Activated CD8-positive, alpha-beta memory T cell treated with anti-CD3 and anti-CD28 coated beads, Interleukin-2, amount 50 U/mL, for 4 hours (primary cell): ENCODE measurements around the gene WLS.
"Not testable (repeated sequence)": the region's sequence is repeated elsewhere in the genome, so short reads cannot be mapped to it uniquely, and the experiment has no call there.

ENCODE experiments used
- DNase-seq: peaks from one replicate; pipeline ENCODE4 v3.0.0-alpha.2; 2020

WLS gene

DNA sequence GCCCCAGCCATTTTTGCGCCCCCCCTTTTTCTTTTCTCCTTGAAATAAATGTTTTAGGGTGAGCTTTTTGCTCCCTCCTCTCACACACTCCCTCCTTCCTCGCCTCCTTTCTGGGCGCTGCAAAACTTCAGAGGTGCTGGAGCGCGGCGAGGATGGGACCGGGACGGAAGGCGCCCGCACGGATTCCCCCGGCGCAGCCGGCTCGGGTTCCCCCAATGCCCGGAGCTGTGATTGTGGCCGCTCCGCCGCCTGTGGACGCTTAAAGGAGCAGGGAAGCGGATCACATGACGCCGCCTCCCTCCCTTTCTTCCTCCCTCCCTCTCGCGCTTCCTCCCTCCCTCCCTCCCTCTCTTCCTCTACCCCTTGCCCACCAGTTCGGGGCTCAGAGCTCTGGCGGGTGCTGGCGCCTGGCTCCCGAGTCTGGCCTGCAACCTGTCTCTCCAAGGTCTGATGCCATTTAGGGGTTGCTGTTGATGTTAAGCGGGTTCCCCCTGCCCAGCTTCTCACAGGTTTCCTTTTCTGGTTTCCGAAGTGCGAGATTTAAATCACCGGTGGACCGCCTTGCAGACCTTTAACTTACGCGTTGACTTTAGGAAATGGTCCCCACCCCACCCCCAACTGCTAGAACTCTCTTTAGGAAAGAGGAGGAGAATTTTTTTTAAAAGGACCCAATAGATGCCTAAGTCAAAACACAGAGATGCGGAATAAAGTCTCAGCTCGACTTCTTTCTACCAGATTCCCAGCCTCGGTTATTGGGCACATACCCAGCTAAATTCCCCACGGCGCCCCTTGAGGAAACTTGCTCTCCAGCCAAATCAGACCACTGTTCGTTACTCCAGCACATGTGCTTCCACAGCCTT lies at the start of gene WLS:
TSS of gene WLS (minus strand) at position 235 of the 860 bp plus-strand sequence. CDS start at position 11, 224 bp downstream.
- DNase-seq, result no peak

DNA sequence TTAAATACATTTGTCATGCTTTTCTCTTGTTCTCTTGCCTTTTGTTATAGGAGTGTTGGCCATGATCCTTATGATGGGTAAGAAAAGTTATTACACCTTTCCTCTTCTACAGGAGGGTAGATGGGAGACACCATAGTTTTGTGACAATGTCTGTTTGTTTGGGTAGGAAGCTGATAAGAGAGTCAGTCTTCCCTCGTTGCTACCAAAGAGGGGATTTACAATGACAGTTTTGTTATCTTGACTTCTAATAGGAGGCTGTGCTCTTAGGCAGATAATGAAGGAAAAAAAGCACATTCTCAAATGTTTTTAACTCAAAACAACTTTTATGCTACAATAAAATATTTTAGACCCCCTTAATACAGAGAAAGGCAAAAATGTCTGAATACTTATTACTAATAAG lies 48.0 kb upstream of the WLS start:
- DNase-seq, result no peak

DNA sequence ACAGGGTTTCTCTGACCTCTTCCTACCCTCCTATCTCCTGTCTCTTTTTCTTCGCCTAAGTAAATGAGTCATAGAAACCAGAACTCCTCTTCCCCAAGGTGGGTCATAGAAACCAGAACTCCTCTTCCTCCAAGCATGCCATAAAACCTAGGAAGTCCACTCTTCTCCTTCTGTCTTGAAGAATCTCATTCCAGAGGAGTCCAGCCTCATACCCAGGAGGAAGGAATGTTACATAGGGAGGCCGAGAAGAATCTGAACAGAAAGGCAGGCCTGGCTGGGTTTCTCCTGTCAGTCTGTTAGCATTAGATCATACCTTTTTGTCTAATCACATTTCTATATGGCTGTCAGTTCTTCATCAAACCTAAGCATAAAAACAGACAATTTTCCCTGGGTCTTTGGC lies 47.5 kb upstream of the WLS start:
- no peak for DNase-seq

DNA sequence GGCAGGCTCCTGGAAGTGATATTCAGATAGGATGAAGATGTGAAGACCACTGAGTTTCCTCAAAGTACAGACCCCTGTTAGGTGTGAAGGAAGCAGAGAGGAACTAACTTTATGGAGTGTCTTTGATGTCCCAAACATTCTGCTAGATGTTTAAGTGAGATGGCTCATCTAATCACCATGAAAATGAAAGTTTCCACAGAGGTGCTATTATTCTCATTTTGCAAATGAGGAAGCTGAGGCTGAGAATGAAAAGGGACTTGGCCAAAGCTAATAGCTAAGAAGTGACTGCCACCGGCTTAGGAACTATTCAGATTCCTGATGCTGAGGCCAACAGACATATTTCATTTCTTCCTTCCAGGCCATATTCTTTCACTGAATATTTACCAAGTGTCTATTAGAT lies 45.9 kb upstream of the WLS start:
- no peak for DNase-seq

DNA sequence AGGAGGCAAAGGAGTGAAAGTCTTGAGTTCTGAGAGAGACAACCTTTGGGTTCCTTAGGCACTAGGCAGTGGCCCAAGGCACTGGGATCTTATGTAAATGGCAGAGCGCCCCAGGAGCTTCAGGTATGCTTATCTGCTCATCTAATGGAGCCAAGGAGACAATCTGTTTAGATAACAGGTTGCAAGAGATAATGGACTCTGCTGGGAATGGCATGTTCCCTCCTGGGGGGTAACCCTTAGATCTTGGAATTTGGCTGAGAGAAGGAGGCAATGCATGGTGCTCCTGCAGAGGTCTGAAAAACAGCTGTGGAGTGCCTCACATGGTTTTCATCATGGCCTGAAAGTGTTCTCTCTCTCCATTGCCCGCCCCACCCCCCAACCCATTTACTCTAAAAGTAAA lies 44.1 kb upstream of the WLS start:
- DNase-seq, result no peak

DNA sequence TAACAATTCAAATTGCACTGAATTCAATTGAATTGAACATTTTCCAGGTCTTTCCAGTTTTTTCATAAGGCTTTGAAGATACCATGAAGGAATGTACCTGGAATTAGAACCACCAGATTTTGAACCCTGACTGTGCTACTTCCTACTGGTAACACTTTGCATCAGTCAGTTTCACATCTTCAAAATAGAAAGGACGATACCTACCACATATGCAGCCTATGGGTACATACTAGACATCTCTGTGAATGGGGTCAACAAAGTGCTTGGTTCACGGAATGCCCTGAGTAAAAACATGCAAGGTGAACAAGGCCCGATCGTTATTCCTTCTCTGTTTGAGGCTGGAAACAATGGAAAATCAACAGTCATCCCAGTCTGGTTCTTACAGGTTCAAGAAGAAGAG lies 41.2 kb upstream of the WLS start:
- no peak for DNase-seq

DNA sequence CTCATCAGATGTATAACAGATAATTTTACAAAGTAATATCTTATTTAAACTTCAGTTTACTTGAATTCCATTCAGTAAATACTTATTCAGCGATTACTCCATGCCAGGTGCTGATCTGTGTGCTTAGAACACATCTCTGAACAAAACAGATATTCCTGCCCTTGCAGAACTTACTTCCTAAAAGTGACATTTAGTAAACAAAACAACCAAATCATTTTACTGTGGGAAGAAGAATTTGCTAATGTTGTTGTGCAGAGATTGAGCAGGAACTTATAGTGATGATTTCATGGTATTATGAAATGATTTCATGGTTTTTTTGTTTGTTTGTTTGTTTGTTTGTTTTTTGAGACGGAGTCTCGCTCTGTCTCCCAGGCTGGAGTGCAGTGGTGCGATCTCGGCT lies 39.3 kb upstream of the WLS start:
- no peak for DNase-seq

DNA sequence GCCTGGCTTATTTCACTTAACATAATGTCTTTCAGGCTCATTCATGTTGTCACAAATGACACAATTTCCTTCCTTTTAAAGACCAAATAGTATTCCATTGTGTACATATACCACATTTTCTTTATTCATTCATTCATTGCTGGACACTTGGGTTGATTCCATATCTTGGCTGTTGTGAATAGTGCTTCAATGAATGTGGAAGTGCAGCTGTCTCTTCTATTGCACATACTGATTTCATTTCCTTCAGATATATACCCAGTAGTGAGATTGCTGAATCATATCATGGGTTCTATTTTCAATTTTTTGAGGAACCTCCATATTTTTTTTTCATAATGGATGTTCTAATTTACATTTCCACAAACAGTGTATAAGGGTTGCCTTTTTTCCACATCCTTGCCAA lies 38.6 kb upstream of the WLS start:
- no peak for DNase-seq

DNA sequence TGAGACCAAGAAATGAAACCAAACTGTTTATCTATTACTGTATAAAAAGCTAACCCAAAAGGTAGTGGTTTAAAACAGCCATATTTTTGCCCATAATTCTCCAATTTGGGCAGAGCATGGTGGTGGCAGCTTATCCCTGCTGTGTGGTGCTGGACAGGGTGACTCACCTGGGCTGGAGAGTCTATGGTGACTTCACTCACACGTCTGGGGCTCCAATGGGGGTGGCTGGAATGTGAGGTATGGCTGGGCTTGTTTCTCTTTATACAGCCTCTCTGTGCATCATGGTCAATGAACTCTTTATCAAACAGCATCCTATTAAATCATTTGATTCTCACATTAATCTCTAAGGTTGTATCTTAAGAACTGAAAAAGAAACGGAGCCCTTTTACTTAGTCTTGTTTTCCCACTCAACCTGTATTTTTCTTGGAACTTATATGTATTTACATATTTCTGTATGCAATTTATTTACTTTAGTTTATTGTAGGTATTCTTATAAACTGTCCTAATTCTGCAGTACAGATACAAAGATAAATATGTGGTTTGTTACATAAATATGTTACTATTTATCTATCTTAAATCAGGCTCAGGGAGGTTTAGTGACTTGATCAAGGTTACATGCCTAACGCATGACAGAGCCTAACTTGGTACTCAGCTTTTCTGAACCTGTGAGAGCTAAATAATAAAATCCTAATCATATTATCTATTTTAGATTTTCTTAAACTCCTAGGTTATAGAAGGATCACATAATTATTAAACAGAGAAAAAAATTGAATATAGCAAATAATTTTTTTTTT lies 37.5 kb upstream of the WLS start:
- no peak for DNase-seq

DNA sequence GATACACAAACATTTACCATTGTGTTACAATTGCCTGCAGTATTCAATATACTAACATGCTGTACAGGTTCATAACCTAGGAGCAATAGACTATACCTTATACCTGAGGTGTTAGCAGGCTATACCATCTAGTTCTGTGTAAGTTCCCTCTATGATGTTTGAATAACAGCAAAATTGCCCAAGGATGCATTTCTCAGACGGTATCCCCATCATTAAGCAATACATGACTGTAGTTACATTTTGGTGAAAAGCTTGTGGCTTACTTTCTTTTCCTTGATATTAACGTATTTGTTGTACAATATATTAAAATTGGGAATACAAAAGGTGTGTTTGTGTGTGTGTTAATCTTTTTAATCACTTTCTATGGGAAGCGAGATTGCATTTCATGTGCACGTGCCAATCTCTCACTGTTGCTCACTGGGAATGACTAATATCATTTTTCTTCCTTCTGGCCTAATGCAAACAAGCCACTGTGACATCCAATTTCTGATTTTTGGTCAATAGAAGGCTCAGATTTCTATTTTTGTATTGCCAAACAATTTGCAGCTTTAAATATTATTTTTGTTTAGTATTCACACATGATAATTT lies 36.7 kb upstream of the WLS start:
- DNase-seq, result no peak

DNA sequence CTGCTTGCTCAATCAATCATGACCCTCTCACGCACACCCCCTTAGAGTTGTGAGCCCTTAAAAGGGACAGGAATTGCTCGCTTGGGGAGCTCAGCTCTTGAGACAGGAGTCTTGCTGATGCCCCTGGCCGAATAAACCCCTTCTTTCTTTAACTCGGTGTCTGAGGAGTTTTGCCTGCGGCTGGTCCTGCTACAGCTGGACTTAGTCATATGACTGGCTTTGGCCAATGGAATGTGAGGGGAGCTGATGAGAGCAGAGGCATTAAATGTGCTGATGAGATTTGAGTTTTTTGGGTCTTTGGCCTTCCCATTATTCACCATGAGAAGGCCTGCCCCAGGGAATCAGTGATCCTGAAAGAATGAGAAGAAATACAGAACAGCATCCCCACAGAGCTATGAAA lies 24.5 kb upstream of the WLS start:
- DNase-seq, result not testable (repeated sequence)

DNA sequence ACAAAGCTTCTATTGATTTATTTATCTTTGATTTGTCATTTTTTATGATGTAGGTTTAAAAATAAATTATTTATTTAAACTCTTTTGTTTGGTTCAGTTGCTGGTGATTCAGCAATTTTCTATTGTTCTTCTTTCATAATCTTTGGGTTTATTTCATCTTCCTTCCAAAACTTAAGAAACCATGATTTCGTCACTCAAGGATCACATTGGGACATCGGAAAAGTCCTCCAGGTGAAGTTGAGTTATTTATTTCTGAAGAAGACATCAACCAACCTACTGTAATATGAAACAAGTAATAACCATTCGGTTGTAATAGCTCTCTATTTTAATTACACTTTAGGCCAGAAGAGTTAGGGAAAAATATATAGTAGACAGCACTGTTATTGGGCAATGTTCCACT lies 23.0 kb upstream of the WLS start:
- DNase-seq, result no peak

DNA sequence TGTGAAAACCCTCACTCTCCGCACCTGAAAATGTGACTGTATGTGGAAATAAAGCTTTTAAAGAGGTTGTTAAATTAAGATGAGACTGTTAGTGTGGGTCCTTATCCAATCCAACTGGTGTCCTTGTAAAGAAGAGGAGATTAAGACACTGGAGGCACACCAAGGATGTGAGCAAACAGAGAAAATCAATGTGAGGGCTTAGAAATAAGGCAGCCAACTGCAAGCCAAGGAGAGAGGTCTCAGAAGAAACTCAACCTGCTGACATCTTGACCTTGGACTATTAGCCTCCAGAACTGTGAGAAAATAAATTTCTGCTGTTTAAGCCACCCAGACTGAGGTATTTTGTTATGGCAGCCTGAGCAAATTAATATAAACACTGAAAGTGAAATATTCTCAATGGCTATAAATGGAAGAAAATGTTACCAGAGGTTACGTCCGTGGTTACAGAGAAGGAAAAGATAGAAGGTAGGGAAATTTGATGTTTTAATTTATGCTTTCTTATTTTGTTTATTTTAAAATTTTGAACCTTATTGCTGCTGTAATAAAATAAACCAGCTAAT lies 22.4 kb upstream of the WLS start:
- no peak for DNase-seq

DNA sequence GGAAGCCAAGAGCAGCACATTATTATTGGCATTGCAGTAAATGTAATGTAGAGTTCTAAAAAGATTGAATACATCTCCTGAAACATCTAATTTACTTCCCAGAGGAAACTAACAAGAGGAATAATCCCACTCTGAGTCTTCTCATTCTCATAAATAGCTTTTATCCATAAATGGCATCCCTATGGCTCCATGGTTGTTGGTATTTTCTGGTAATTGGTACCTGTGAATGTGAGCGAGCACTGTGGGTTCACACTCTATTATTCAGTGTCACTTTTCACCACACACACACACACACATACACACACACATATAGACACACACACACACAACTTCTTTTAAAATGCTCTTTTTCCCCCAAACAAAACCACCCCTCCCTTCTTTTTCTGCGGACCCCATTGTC lies 4.7 kb upstream of the WLS start:
- DNase-seq, result no peak

DNA sequence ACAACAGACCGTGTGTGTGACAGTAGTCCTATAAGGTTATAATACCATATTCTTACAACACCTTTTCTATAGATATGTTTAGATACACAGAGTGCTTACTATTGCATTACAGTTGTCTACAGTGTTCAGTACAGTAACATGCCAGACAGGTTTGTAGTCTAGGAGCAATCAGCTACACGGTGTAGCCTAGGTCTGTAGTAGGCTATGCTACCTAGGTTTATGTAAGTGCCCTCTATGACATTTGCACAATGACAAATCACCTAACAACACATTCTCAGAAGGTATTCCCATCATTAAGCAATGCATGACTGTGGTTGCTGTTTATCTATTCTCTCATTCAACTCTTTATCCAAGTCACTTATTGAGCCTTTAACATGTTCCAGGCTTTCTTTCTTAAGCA lies 1.8 kb upstream of the WLS start:
- DNase-seq, result no peak

DNA sequence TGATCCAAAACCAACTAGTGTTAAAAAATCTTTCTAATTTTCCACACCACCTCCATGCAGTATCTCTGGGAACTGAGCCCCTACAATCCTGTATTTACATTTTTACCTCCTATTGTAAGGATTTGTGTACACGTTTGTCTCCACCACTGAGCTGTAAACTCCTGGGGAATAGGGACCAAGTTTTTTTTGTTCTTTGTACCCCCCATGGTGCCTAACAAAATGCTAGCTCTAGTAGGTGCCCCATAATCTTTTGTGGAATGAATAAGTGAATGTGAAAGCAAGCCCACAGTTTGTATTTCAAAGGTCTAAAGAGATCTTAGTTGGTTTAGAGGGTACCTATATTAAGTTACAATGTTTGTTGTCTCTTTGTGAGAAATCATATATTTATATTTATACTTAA lies 879 bp upstream of the WLS start:
- no peak for DNase-seq

DNA sequence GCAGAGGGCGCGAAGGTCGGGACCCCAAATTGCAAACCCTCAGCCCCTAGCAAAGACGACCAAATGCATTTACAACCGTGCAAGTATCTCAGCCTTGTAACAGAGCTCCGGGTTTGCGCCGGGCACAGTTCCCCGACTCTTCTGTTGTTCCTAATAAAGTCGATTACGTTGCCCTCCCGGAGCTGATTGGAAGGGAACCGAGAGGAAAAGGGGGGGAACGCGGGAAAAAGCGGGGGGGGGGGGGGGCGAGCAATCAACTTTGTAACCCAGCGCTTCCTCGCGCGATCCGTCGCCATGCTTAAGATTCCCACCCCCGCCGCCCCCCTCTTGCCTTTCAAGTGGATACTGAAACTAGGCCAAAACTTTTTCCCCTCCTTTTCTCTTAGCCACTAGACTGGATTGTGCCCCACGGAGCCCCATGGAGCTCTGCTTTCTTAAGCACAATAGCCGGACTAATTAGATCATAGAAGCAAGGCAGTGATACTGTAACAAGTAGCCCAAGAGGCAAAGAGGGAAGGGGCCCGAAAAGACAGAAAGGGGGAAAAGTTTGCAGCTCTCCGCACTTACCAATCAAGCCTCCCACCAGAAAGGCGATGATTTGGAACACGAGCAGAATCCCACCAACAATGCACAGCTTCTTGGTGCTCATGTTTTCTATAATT lies 565 bp downstream of the WLS start:
- no peak for DNase-seq

DNA sequence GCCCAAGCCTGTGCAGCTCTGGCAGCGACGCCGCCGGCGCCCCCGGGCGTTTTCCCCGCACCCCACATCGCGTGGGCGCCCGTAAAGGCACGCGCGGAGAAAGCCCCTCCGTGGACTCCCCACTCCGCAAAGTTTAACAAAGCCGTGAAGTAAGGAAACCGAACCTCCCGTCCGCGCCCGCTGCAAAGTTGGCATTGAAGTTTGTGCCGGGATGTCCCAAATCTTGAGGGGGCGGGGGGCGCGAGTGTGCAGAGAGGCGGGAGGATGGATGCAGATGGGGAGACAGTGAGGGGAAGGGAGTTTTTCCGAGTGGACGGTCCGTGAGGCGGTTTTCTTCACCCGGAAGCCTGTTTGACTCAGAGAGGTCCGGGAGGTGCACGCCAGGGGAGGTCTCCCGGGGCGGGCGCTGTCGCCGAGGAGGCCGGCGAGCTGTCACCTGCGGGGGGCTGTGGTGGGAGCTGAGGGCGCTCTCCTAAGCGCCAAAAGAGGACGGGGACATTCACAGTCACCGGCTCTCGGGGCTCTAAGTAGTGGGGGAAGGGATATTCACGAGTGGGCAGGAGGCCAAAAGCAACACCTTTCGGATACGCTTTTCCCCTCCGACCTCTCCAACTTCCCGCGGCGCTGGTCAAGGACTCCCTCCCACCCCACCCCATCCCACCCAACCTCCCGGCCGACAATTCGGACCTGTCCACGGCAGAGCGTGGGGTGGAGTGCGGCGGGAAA lies 1.3 kb downstream of the WLS start:
- no peak for DNase-seq

DNA sequence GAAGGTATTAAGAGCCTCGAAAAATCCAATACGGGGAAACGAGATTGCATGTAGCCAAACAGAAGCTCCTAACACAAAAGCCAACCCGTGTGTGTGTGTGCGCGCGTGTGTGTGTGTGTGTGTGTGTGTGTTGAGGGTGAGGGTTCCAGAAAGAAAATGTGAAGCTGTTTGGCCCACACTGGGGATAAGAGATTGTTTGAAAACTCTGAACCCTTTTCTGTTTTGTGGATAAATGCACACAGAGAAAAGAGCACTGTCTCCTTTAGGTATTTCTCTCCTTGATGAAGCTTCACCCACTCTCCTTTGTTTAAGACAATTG lies 1.9 kb downstream of the WLS start:
- DNase-seq, result no peak

DNA sequence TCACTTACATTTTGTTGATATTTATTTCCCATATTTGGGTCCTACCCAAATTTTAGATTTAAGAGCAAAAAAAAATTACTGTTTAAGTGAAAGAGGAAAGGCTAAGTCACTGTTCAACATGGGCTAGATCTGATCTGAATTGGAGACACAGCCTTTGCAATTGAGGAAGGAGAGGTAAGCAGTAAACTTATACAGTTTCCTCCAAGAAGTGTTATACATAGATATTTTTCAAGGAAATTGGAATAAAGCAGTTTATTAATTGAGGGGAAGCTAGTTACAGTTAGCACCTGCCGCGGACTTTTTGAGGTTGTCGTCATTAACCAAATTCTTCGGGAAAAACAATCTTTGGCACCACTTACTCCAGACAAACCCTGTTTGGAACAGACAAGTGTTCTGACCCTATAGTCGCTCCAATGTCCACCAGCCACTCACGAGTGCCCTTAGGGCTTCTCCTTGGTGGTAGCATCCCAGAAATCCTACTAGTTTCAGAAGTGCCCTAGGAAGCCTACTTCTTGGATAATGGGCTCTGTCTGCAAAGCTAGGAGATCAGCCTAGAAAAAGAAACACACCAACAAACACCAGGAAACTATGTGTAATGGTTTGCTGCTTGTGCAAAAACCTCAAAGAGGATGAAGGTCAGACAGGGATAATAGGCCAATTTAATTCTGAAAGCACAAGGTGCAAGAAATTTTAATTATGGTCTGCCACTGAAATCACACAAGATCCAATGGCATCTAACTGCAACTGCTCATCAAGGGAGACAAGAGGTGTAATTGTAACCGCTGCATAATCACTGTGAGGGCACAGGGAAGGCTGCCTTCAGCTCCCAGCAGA lies 2.5 kb downstream of the WLS start:
- no peak for DNase-seq

DNA sequence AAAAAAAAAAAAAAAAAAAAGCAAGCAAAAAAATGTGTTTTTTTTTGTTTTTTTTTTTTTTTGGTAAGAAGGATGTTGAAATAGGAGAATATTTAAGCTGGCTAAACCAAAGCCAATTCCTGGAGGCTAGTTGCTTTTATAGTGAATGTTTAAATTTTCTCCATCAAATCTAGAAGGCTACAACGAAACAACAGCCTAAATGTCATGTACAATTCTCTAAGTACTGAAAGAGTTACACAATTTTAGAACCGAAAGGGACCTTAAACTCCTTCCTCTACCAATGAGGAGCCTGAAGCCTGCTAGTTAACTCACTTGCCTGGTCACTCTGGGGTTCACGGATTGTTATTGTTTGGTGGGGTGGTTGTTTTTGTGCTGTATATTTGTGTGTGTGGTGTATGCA lies 3.5 kb downstream of the WLS start:
- DNase-seq, result no peak

DNA sequence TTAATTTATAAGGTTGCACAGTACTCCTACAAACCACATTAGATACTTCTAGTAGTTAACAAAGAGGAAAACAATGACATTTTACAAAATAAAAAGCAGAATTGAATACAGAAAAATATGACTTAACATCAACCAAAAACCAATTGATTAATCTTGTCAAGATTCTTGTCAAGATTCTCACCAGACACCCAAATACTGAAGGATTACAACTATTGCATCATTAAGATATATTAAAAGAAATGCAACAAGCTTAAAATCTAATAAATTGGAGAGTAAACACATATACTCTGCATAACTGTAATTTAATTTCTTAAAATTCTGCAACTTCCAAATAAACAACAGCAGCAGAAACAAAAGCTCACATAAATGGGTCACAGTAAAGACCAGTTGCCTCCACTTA lies 4.7 kb downstream of the WLS start:
- no peak for DNase-seq
